AG09309 (cell line): Measurements from ENCODE around the gene BPIFA3.

Experiments
- DNase-seq: peaks from one replicate; pipeline ENCODE4 v3.0.0-alpha.2; 2010; ENCODE audit warnings: low read depth
- H3K4me3 ChIP-seq: 2 replicates; pipeline ENCODE4 v1.5.1; 2011; ENCODE audit warnings: mild to moderate bottlenecking, low read depth, low read length, moderate library complexity; ENCODE audit not compliant: control insufficient read depth
- CTCF ChIP-seq: IDR thresholded peaks from 2 replicates; pipeline ENCODE4 v1.5.1; 2011; ENCODE audit warnings: mild to moderate bottlenecking, low read depth, low read length, inconsistent platforms; ENCODE audit not compliant: insufficient read depth, control insufficient read depth; ENCODE audit errors: missing control alignments

The BPIFA3 gene

GRCh38 chr20:33232486-33233072, 15.4 kb downstream of the BPIFA3 start:
- no peak for DNase-seq
- H3K4me3 ChIP-seq: no peak overlapping the region
- TF ChIP-seq CTCF: no peak

- no peak for TF ChIP-seq CTCF
- no peak for DNase-seq
- H3K4me3 ChIP-seq: no peak overlapping the region
Observed at GRCh38 chr20:33233129-33233774, 16.1 kb downstream of the BPIFA3 start.

GRCh38 chr20:33234050-33234449, 16.9 kb downstream of the BPIFA3 start:
- no peak overlapping the region for H3K4me3 ChIP-seq
- DNase-seq: no peak
- TF ChIP-seq CTCF: no peak

GRCh38 chr20:33235696-33236095, 18.5 kb downstream of the BPIFA3 start, which contains the start of gene BPIFA1:
BPIFA1 (plus strand) TSS chr20:33235996; CDS start chr20:33237712, 1,716 bp downstream.
- no peak for DNase-seq
- H3K4me3 ChIP-seq: no peak within 1 kb of the TSS
- TF ChIP-seq CTCF: no peak

GRCh38 chr20:33236351-33236750, 19.2 kb downstream of the BPIFA3 start:
- H3K4me3 ChIP-seq: no peak overlapping the region
- no peak for TF ChIP-seq CTCF
- DNase-seq: no peak

- TF ChIP-seq CTCF: no peak
- DNase-seq: no peak
- H3K4me3 ChIP-seq: no peak overlapping the region
Observed at GRCh38 chr20:33237989-33238388, 20.8 kb downstream of the BPIFA3 start.

- no peak overlapping the region for H3K4me3 ChIP-seq
- TF ChIP-seq CTCF: no peak
Observed at GRCh38 chr20:33239418-33239817, 22.3 kb downstream of the BPIFA3 start.

More at GRCh38 chr20:33239418-33239817, 22.3 kb downstream of the BPIFA3 start:
- no peak for DNase-seq
